Esophagus squamous epithelium (tissue), 5 donors: ENCODE measurements around the gene FAM222B. TPM values are rescaled to one million over a fixed set of nuclear protein-coding genes. Genes with fewer than 3 reads are reported as not detected.

ENCODE experiments used
- DNase-seq: peaks from one replicate; lab custom pipeline; 2025; lab: John Stamatoyannopoulos, UW
- H3K27ac ChIP-seq, 4 donors: fragments of 200-600 bp; sonication (generic); one replicate each; pipeline ENCODE4 v1.5.1; 2016 to 2019; ENCODE audit warnings: mild to moderate bottlenecking in 1 of 4
- H3K27me3 ChIP-seq, 4 donors: fragments of 200-600 bp; sonication (generic); 1 replicate in 3 of 4; 2 replicates in 1 of 4; pipeline versions ENCODE4 v1.5.1 to v1.6.0; 2017 to 2021; ENCODE audit warnings: antibody characterized with exemption in 1 of 4
- H3K36me3 ChIP-seq, 3 donors: fragments of 200-600 bp; sonication (generic); one replicate each; pipeline ENCODE4 v1.5.1; 2016 to 2019
- H3K4me1 ChIP-seq, 3 donors: fragments of 200-600 bp; sonication (generic); one replicate each; pipeline ENCODE4 v1.5.1; 2017 to 2019
- H3K4me3 ChIP-seq, 4 donors: fragments of 200-600 bp; sonication (generic); 1 replicate in 3 of 4; 2 replicates in 1 of 4; pipeline ENCODE4 v1.5.1; 2016 to 2019; ENCODE audit warnings: mild to moderate bottlenecking in 2 of 4, moderate library complexity in 1 of 4
- H3K9me3 ChIP-seq, 3 donors: fragments of 200-600 bp; sonication (generic); one replicate each; pipeline ENCODE4 v1.5.1; 2016 to 2019
- CTCF ChIP-seq, 6 experiments: fragments of 450-650 bp in 4 of 6; fragments of 200-600 bp in 2 of 6; sonication (generic) in 2 of 6; IDR thresholded peaks; one replicate each; pipeline ENCODE4 v1.5.1; 2016 to 2019; ENCODE audit warnings: antibody characterized with exemption in 6 of 6, mild to moderate bottlenecking in 4 of 6, moderate library complexity in 4 of 6
- POLR2A ChIP-seq, 4 donors: fragments of 450-650 bp; IDR thresholded peaks; one replicate each; pipeline ENCODE4 v1.6.1; 2017; ENCODE audit warnings: antibody characterized with exemption in 4 of 4, mild to moderate bottlenecking in 4 of 4, moderate library complexity in 3 of 4
- WGBS, 2 donors: methylation state at CpG; one replicate each; pipeline ENCODE4 v1.1.5; 2018; 5-methylcytosine and 5-hydroxymethylcytosine counted together
- intact Hi-C: fragments of 100-400 bp; cut with DNase I; formaldehyde crosslinking; loops from one replicate; pipeline ENCODE4 v1.15.0; 2022
- total RNA-seq, 4 donors: library from RNA; depleted of rRNA; stranded (reverse); fragments of >200 nt; gene quantifications; one replicate each; pipeline ENCODE4 v1.1.0, GENCODE V29; 2016
- donor health status: DM: yes; HTN: yes; CAD: no.

FAM222B gene
- total RNA-seq, 4 donors from 2014 or later, result 8.0 to 16.4 (median 11.2) TPM

GRCh38 chr17:28712032-28712704 is 130.4 kb downstream of the FAM222B start:
- Histone ChIP-seq H3K4me1 (peaks cover 15 to 56% (median 20%) of the 10 kb centered on the region in 3 donors), H3K9me3 (no peaks in the 10 kb centered on the region), H3K27me3 (peaks cover 0 to 6% (median 0%) of the 10 kb centered on the region in 4 donors), H3K36me3 (peaks cover 0 to 25% (median 0%) of the 10 kb centered on the region in 3 donors), H3K27ac (peak overlapping the region; percentile 88 to 92 (median 90)), H3K4me3 (peak overlapping the region; percentile 56 to 79 (median 72))
- no peak for DNase-seq
- 44 to 72% methylated on average over 3 to 17 of the region's 34 CpGs for WGBS, 2 donors
- no peak for TF ChIP-seq POLR2A (IDR thresholded peaks at IDR 0.05)
- no peak for TF ChIP-seq CTCF (IDR thresholded peaks at IDR 0.05)
- intact Hi-C loops, result no loop called here

GRCh38 chr17:28711723-28712031 is 130.9 kb downstream of the FAM222B start, which contains the start of gene PROCA1:
TSS of gene PROCA1 (minus strand) at chr17:28711888. CDS start at chr17:28711660, 228 bp downstream.
- TF ChIP-seq POLR2A (IDR thresholded peaks at IDR 0.05) (no peak), CTCF (IDR thresholded peaks at IDR 0.05) (no peak)
- 5 to 12% methylated on average over 15 to 17 of the region's 20 CpGs for WGBS, 2 donors
- no peaks in the 10 kb centered on the region for H3K9me3 ChIP-seq
- DNase-seq, result no peak
- H3K4me1 ChIP-seq, result peaks cover 14 to 51% (median 15%) of the 10 kb centered on the region in 3 donors
- intact Hi-C loops, result no loop called here
- H3K4me3 ChIP-seq, result peak within 1 kb of the TSS; percentile 56 to 79 (median 72)
- peaks cover 0 to 25% (median 0%) of the 10 kb centered on the region in 3 donors for H3K36me3 ChIP-seq
- H3K27ac ChIP-seq, result peak within 1 kb of the TSS; percentile 88 to 92 (median 90)
- peaks cover 0 to under 1% (median 0%) of the 10 kb centered on the region in 4 donors for H3K27me3 ChIP-seq

GRCh38 chr17:28710861-28711722 is 131.5 kb downstream of the FAM222B start:
- Histone ChIP-seq H3K27me3 (no peaks in the 10 kb centered on the region), H3K4me3 (peak overlapping the region; percentile 56 to 79 (median 72)), H3K36me3 (peaks cover 0 to 25% (median 0%) of the 10 kb centered on the region in 3 donors), H3K4me1 (peaks cover 10 to 45% (median 14%) of the 10 kb centered on the region in 3 donors), H3K27ac (peak overlapping the region; percentile 88 to 92 (median 90)), H3K9me3 (no peaks in the 10 kb centered on the region)
- intact Hi-C loops, result no loop called here
- DNase-seq, result peak; percentile 48
- TF ChIP-seq CTCF (IDR thresholded peaks at IDR 0.05) (no peak), POLR2A (IDR thresholded peaks at IDR 0.05) (peak in 3 of 4 donors; percentile 12 to 73 (median 70))
- WGBS, 2 donors, result 0 to 1% methylated on average over 22 to 46 of the region's 74 CpGs

- intact Hi-C loops, result no loop called here
- no peak overlapping the region for H3K27ac ChIP-seq
- peaks cover 10 to 33% (median 13%) of the 10 kb centered on the region in 3 donors for H3K4me1 ChIP-seq
- H3K27me3 ChIP-seq, result no peaks in the 10 kb centered on the region
- no peaks in the 10 kb centered on the region for H3K9me3 ChIP-seq
- DNase-seq, result no peak
- no peak overlapping the region for H3K4me3 ChIP-seq
- peaks cover 6 to 37% (median 9%) of the 10 kb centered on the region in 3 donors for H3K36me3 ChIP-seq
- WGBS, 2 donors, result 86 to 89% methylated on average over 2 of the region's 2 CpGs
- TF ChIP-seq CTCF (IDR thresholded peaks at IDR 0.05) (no peak), POLR2A (IDR thresholded peaks at IDR 0.05) (no peak)
These were observed 135.3 kb downstream of the FAM222B start for GRCh38 chr17:28707339-28707720.
